ENCODE data around the gene UGT1A8.
"Not testable (repeated sequence)": the region's sequence is repeated elsewhere in the genome, so short reads cannot be mapped to it uniquely, and the experiment has no call there.

UGT1A8 gene

GRCh38 chr2:233736868-233737653, 119.6 kb downstream of the UGT1A8 start:
- DNase-seq, result not testable (repeated sequence)

- DNase-seq, result no peak
These were observed 123.4 kb downstream of the UGT1A8 start for GRCh38 chr2:233740870-233741269.

- DNase-seq, result no peak
These were observed 126.2 kb downstream of the UGT1A8 start for GRCh38 chr2:233743464-233744259.

GRCh38 chr2:233745073-233745755, 127.8 kb downstream of the UGT1A8 start:
- DNase-seq, result no peak

GRCh38 chr2:233745838-233746237, 128.4 kb downstream of the UGT1A8 start:
- not testable (repeated sequence) for DNase-seq

GRCh38 chr2:233746475-233747282, 129.2 kb downstream of the UGT1A8 start:
- no peak for DNase-seq

GRCh38 chr2:233747283-233747544, 129.8 kb downstream of the UGT1A8 start:
- DNase-seq, result no peak

- DNase-seq, result not testable (repeated sequence)
These were observed 133.3 kb downstream of the UGT1A8 start for GRCh38 chr2:233750689-233751088.

- not testable (repeated sequence) for DNase-seq
These were observed 134.0 kb downstream of the UGT1A8 start for GRCh38 chr2:233751212-233752009.

GRCh38 chr2:233754872-233755611, 137.6 kb downstream of the UGT1A8 start:
- DNase-seq, result no peak

- no peak for DNase-seq
These were observed 139.1 kb downstream of the UGT1A8 start for GRCh38 chr2:233756429-233757081.

- no peak for DNase-seq
These were observed 140.7 kb downstream of the UGT1A8 start for GRCh38 chr2:233758141-233758540.

GRCh38 chr2:233758849-233759248, 141.4 kb downstream of the UGT1A8 start:
- no peak for DNase-seq

GRCh38 chr2:233760043-233760442, 142.6 kb downstream of the UGT1A8 start, which contains the start of gene UGT1A1:
Gene UGT1A1 (plus strand): TSS chr2:233760270. CDS start chr2:233760288, 18 bp downstream.
- no peak for DNase-seq

- DNase-seq, result no peak
These were observed 143.8 kb downstream of the UGT1A8 start for GRCh38 chr2:233761040-233761769.

- no peak for DNase-seq
These were observed 146.8 kb downstream of the UGT1A8 start for GRCh38 chr2:233764264-233764663.

- DNase-seq, result no peak
These were observed 147.3 kb downstream of the UGT1A8 start for GRCh38 chr2:233764761-233765160.

- no peak for DNase-seq
These were observed 149.0 kb downstream of the UGT1A8 start for GRCh38 chr2:233766416-233766815.

GRCh38 chr2:233768076-233768475, 150.6 kb downstream of the UGT1A8 start:
- DNase-seq, result no peak

GRCh38 chr2:233769260-233769659, 151.8 kb downstream of the UGT1A8 start:
- no peak for DNase-seq
